OCI-LY1 (cell line): ENCODE data around the gene ARHGEF2.

Experiments
- CTCF ChIP-seq: fragments of 200-600 bp; sonication (generic), shearing (Covaris generic); IDR thresholded peaks from 2 replicates; pipeline ENCODE4 v1.5.1; 2017; ENCODE audit warnings: mild to moderate bottlenecking, antibody characterized with exemption, low read length, moderate library complexity, mixed read lengths
- EZH2 ChIP-seq: fragments of 200-600 bp; sonication (generic), shearing (Covaris generic); IDR thresholded peaks from 2 replicates; pipeline ENCODE4 v1.8.0; 2017; ENCODE audit warnings: borderline replicate concordance, mixed run types, mild to moderate bottlenecking, antibody characterized with exemption, low read length, moderate library complexity, mixed read lengths

- TF ChIP-seq CTCF, result no peak
- no peak for TF ChIP-seq EZH2
Observed at GRCh38 chr1:155947292-155947691, 31.1 kb downstream of the ARHGEF2 start.
